NB4 (cell line): ENCODE results near the gene TMEM42.

ENCODE experiments used
- DNase-seq: peaks from one replicate; pipeline ENCODE4 v3.0.0; 2010; ENCODE audit warnings: low read depth
- H3K4me3 ChIP-seq: one replicate; pipeline ENCODE4 v1.5.1; 2011; ENCODE audit warnings: mild to moderate bottlenecking, low read depth, low read length, moderate library complexity
- CTCF ChIP-seq: IDR thresholded peaks from one replicate; pipeline ENCODE4 v1.5.1; 2012; ENCODE audit warnings: low read depth, low read length
- MAX ChIP-seq: IDR thresholded peaks from 2 replicates; pipeline ENCODE4 v1.6.1; 2011; ENCODE audit warnings: low read depth, low read length
- MYC ChIP-seq: IDR thresholded peaks from 2 replicates; pipeline ENCODE4 v1.6.1; 2011; ENCODE audit warnings: low read depth, low read length
- POLR2A ChIP-seq: IDR thresholded peaks from 2 replicates; pipeline ENCODE4 v1.6.1; 2011; ENCODE audit warnings: mild to moderate bottlenecking; ENCODE audit not compliant: insufficient read length; ENCODE audit errors: extremely low read depth

Gene TMEM42

GRCh38 chr3:44906997-44907396 is 45.3 kb downstream of the TMEM42 start:
- TF ChIP-seq POLR2A (no peak), MAX (no peak), CTCF (no peak), MYC (no peak)
- no peak overlapping the region for H3K4me3 ChIP-seq
- no peak for DNase-seq

GRCh38 chr3:44907612-44908011 is 45.9 kb downstream of the TMEM42 start:
- peak; percentile 17 for DNase-seq
- H3K4me3 ChIP-seq, result no peak overlapping the region
- no peak for TF ChIP-seq MYC
- no peak for TF ChIP-seq CTCF
- peak; percentile 44 for TF ChIP-seq MAX
- no peak for TF ChIP-seq POLR2A

- no peak for DNase-seq
- no peak for TF ChIP-seq MAX
- no peak for TF ChIP-seq MYC
Measured at GRCh38 chr3:44909063-44909462, 47.4 kb downstream of the TMEM42 start.

GRCh38 chr3:44910693-44911092 is 49.0 kb downstream of the TMEM42 start:
- no peak for DNase-seq
- no peak for TF ChIP-seq MYC
- no peak for TF ChIP-seq CTCF
- TF ChIP-seq POLR2A, result no peak
- TF ChIP-seq MAX, result no peak
- H3K4me3 ChIP-seq, result no peak overlapping the region

More at GRCh38 chr3:44909063-44909462, 47.4 kb downstream of the TMEM42 start:
- H3K4me3 ChIP-seq, result no peak overlapping the region

- TF ChIP-seq CTCF, result peak; percentile 94
- TF ChIP-seq POLR2A, result no peak
- no peak overlapping the region for H3K4me3 ChIP-seq
- DNase-seq, result peak; percentile 78
Measured at GRCh38 chr3:44913868-44914468, 52.3 kb downstream of the TMEM42 start.

GRCh38 chr3:44914936-44915335 is 53.2 kb downstream of the TMEM42 start:
- H3K4me3 ChIP-seq, result no peak overlapping the region
- peak; percentile 54 for DNase-seq
- no peak for TF ChIP-seq POLR2A
- TF ChIP-seq CTCF, result peak; percentile 52
